K562 (cell line): ENCODE data around the gene SUMF2. TPM values are rescaled to one million over a fixed set of nuclear protein-coding genes. Genes with fewer than 3 reads are reported as not detected.
A peak's percentile ranks its signal among the peaks of the same experiment; 100 is the strongest.

Experiments
- ATF4 ChIP-seq: fragments of 450-650 bp; formaldehyde crosslinking; IDR thresholded peaks from 2 replicates; pipeline ENCODE4 v1.4.0; 2022; ENCODE audit warnings: mild to moderate bottlenecking, moderate library complexity
- CTCFL ChIP-seq: IDR thresholded peaks from 2 replicates; pipeline ENCODE4 v1.6.1; 2011; ENCODE audit warnings: borderline replicate concordance, low read depth, mild to moderate bottlenecking, moderate library complexity, low read length; ENCODE audit not compliant: insufficient read depth, poor library complexity, severe bottlenecking
- HDAC2 ChIP-seq: fragments of 450-650 bp; IDR thresholded peaks from 2 replicates; pipeline ENCODE4 v1.6.1; 2016; ENCODE audit warnings: mild to moderate bottlenecking
- KDM5B ChIP-seq: fragments of 200-600 bp; sonication (generic); IDR thresholded peaks from 2 replicates; pipeline ENCODE4 v1.6.1; 2012; ENCODE audit warnings: low read depth, mild to moderate bottlenecking, moderate library complexity, low read length, control low read depth, inconsistent platforms; ENCODE audit not compliant: insufficient replicate concordance
- NFRKB ChIP-seq: fragments of 450-650 bp; IDR thresholded peaks from 2 replicates; pipeline ENCODE4 v1.6.1; 2016; ENCODE audit warnings: low read depth
- PHF8 ChIP-seq: fragments of 200-600 bp; sonication (generic); IDR thresholded peaks from 2 replicates; pipeline ENCODE4 v1.6.1; 2012; ENCODE audit warnings: mixed run types, mild to moderate bottlenecking, inconsistent platforms, low read length, moderate library complexity, borderline replicate concordance
- POLR2AphosphoS5 ChIP-seq: IDR thresholded peaks from 2 replicates; pipeline ENCODE4 v1.6.1; 2011; ENCODE audit warnings: mild to moderate bottlenecking, low read depth, low read length, moderate library complexity; ENCODE audit not compliant: control insufficient read depth, insufficient read depth
- PYGO2 ChIP-seq: fragments of 450-650 bp; IDR thresholded peaks from 2 replicates; pipeline ENCODE4 v1.6.1; 2016; ENCODE audit warnings: mild to moderate bottlenecking, missing genetic modification characterization, moderate library complexity, missing compliant biosample characterization
- RBFOX2 ChIP-seq: fragments of 200-400 bp; formaldehyde crosslinking; IDR thresholded peaks from 2 replicates; pipeline ENCODE4 v1.6.1; 2017; ENCODE audit warnings: low read depth, mild to moderate bottlenecking, low read length, moderate library complexity
- RNF2 ChIP-seq: sonication (generic); IDR thresholded peaks from 2 replicates; pipeline ENCODE4 v1.6.1; 2016
- ZBTB40 ChIP-seq, 2 experiments: fragments of 450-650 bp in 1 of 2; sonication (generic) in 1 of 2; formaldehyde crosslinking in 1 of 2; IDR thresholded peaks; 2 replicates each; pipeline versions ENCODE4 v1.7.1 to v1.9.0; 2016 to 2022; ENCODE audit warnings: inconsistent platforms in 1 of 2, mild to moderate bottlenecking in 1 of 2, missing genetic modification reagents in 1 of 2
- ZNF140 ChIP-seq: fragments of 250-450 bp; sonication (Bioruptor Pico); IDR thresholded peaks from 2 replicates; pipeline ENCODE4 v1.8.0; 2021; ENCODE audit warnings: moderate library complexity, mild to moderate bottlenecking, inconsistent platforms
- ZNF239 ChIP-seq: fragments of 250-450 bp; sonication (Bioruptor Pico); IDR thresholded peaks from 2 replicates; pipeline ENCODE4 v1.4.0; 2020; ENCODE audit warnings: mild to moderate bottlenecking
- ZSCAN29 ChIP-seq: fragments of 450-650 bp; IDR thresholded peaks from 2 replicates; pipeline ENCODE4 v1.6.1; 2017
- polyA plus RNA-seq, 8 experiments: library from polyadenylated mRNA; depleted of rRNA in 4 of 8; stranded (reverse) in 5 of 8; unstranded in 3 of 8; fragments of >200 nt; fragmentation: Nextera tagmentation in 2 of 8; fragmentation: Illumina TruSeq in 1 of 8; extraction: Ambion mirVana in 2 of 8; extraction: Trizol in 1 of 8; gene quantifications; 2 replicates each; pipeline versions ENCODE4 v1.2.1 to v1.2.3, GENCODE V29; 2011 to 2014; ENCODE audit warnings: inconsistent platforms in 1 of 8, missing spikeins in 1 of 8
- total RNA-seq, 7 experiments: library from RNA; depleted of rRNA in 6 of 7; stranded (reverse); fragments of >200 nt in 6 of 7; fragmentation: Illumina TruSeq in 2 of 7; extraction: Trizol in 2 of 7; gene quantifications; 2 replicates each; pipeline versions ENCODE4 v1.2.1 to v1.2.3, GENCODE V29; 2011 to 2021; ENCODE audit warnings: low replicate concordance in 1 of 7

The SUMF2 gene
- total and polyA plus RNA-seq, 9 of the 15 experiments (the other 6 are each of a cell fraction or from before 2014, with no cell fraction given): 39.0 to 113 (median 67.7) TPM

- no peak for TF ChIP-seq ZNF140 (CRISPR knock-in tag)
- peak; percentile 86 for TF ChIP-seq RBFOX2
- peak; percentile 44 for TF ChIP-seq KDM5B
- peak; percentile 39 for TF ChIP-seq CTCFL
- no peak for TF ChIP-seq PYGO2 (tag)
- TF ChIP-seq ZBTB40 (IDR thresholded peaks at IDR 0.05): 0 out of 2 replicates have a peak, but pooled peaks have one; percentile 26
- no peak for TF ChIP-seq ZBTB40 (CRISPR knock-in tag; IDR thresholded peaks at IDR 0.05)
- TF ChIP-seq ATF4 (CRISPR knock-in tag): peak; percentile 95
- TF ChIP-seq RNF2: peak; percentile 26; the same call in 1 of the 2 replicates
- 0 out of 2 replicates have a peak, but pooled peaks have one; percentile 50 for TF ChIP-seq NFRKB
- no peak for TF ChIP-seq POLR2AphosphoS5
- peak; percentile 32; the same call in 1 of the 2 replicates for TF ChIP-seq ZNF239 (CRISPR knock-in tag)
- TF ChIP-seq PHF8: peak; percentile 45; the same call in 1 of the 2 replicates
- peak; percentile 31; the same call in 1 of the 2 replicates for TF ChIP-seq HDAC2
- TF ChIP-seq ZSCAN29: no peak
Measured at GRCh38 chr7:56033671-56034432, 30.2 kb upstream of the SUMF2 start (continued).
